Measurements from ENCODE around the gene MARCO. TPM values are rescaled to one million over a fixed set of nuclear protein-coding genes. Genes with fewer than 3 reads are reported as not detected.

Gene MARCO
- total RNA-seq, 4 donors from 2014 or later: 3.3 to 8.2 (median 4.0) TPM

- H3K9me3 ChIP-seq: no peaks in the 10 kb centered on the region
- H3K36me3 ChIP-seq: no peaks in the 10 kb centered on the region
- no peaks in the 10 kb centered on the region for H3K27me3 ChIP-seq
- no peak overlapping the region for H3K4me3 ChIP-seq
- H3K27ac ChIP-seq: no peak overlapping the region
- TF ChIP-seq POLR2A (IDR thresholded peaks at IDR 0.05) (no peak), CTCF (IDR thresholded peaks at IDR 0.05) (no peak)
- DNase-seq: no peak
- H3K4me1 ChIP-seq: no peaks in the 10 kb centered on the region
These were observed 63.1 kb downstream of the MARCO start for GRCh38 chr2:119005051-119005450.

GRCh38 chr2:119005555-119005954 is 63.6 kb downstream of the MARCO start:
- no peak for TF ChIP-seq CTCF (IDR thresholded peaks at IDR 0.05)
- no peak for TF ChIP-seq POLR2A (IDR thresholded peaks at IDR 0.05)
- Histone ChIP-seq H3K27ac (no peak overlapping the region), H3K4me3 (no peak overlapping the region)

GRCh38 chr2:119006441-119006840 is 64.4 kb downstream of the MARCO start:
- Histone ChIP-seq H3K27me3 (no peaks in the 10 kb centered on the region), H3K27ac (no peak overlapping the region), H3K4me3 (no peak overlapping the region), H3K9me3 (no peaks in the 10 kb centered on the region), H3K4me1 (no peaks in the 10 kb centered on the region), H3K36me3 (no peaks in the 10 kb centered on the region)
- DNase-seq: peak in 1 of 3 donors; percentile 26
- TF ChIP-seq CTCF (IDR thresholded peaks at IDR 0.05) (no peak), POLR2A (IDR thresholded peaks at IDR 0.05) (no peak)

More at GRCh38 chr2:119005555-119005954, 63.6 kb downstream of the MARCO start:
- DNase-seq: no peak
- Histone ChIP-seq H3K4me1 (no peaks in the 10 kb centered on the region), H3K27me3 (no peaks in the 10 kb centered on the region), H3K9me3 (no peaks in the 10 kb centered on the region), H3K36me3 (no peaks in the 10 kb centered on the region)

- no peaks in the 10 kb centered on the region for H3K4me1 ChIP-seq
- no peak overlapping the region for H3K4me3 ChIP-seq
- TF ChIP-seq POLR2A (IDR thresholded peaks at IDR 0.05): no peak
- no peak for TF ChIP-seq CTCF (IDR thresholded peaks at IDR 0.05)
- no peaks in the 10 kb centered on the region for H3K36me3 ChIP-seq
- H3K27ac ChIP-seq: no peak overlapping the region
- H3K27me3 ChIP-seq: no peaks in the 10 kb centered on the region
- DNase-seq: no peak
- no peaks in the 10 kb centered on the region for H3K9me3 ChIP-seq
These were observed 66.1 kb downstream of the MARCO start for GRCh38 chr2:119008108-119008507.

GRCh38 chr2:119009110-119009509 is 67.1 kb downstream of the MARCO start:
- no peak overlapping the region for H3K4me3 ChIP-seq
- TF ChIP-seq CTCF (IDR thresholded peaks at IDR 0.05) (no peak), POLR2A (IDR thresholded peaks at IDR 0.05) (no peak)
- no peak overlapping the region for H3K27ac ChIP-seq
- no peaks in the 10 kb centered on the region for H3K36me3 ChIP-seq
- DNase-seq: no peak
- H3K9me3 ChIP-seq: no peaks in the 10 kb centered on the region
- no peaks in the 10 kb centered on the region for H3K4me1 ChIP-seq
- H3K27me3 ChIP-seq: no peaks in the 10 kb centered on the region

GRCh38 chr2:119010336-119010735 is 68.3 kb downstream of the MARCO start:
- TF ChIP-seq CTCF (IDR thresholded peaks at IDR 0.05) (no peak), POLR2A (IDR thresholded peaks at IDR 0.05) (no peak)
- H3K9me3 ChIP-seq: no peaks in the 10 kb centered on the region
- H3K4me1 ChIP-seq: no peaks in the 10 kb centered on the region
- no peaks in the 10 kb centered on the region for H3K36me3 ChIP-seq
- no peak for DNase-seq
- no peaks in the 10 kb centered on the region for H3K27me3 ChIP-seq
- no peak overlapping the region for H3K27ac ChIP-seq
- H3K4me3 ChIP-seq: no peak overlapping the region
